Measurements from ENCODE around the gene PNKD.

GRCh38 chr2:218325566-218326160 is 55.3 kb downstream of the PNKD start:
- TF ChIP-seq CTCF (conservative IDR thresholded peaks at IDR 0.05; ENCODE audit: low read length) (no peak), EZH2phosphoT487 (IDR thresholded peaks at IDR 0.05; ENCODE audit: borderline replicate concordance, low read depth, low read length) (no peak)
